22Rv1 (cell line): Measurements from ENCODE around the gene GABBR2.
"Not testable (repeated sequence)": the region's sequence is repeated elsewhere in the genome, so short reads cannot be mapped to it uniquely, and the experiment has no call there.

Experiments used
- CTCF ChIP-seq: fragments of 450-650 bp; IDR thresholded peaks from 2 replicates; pipeline ENCODE4 v1.5.1; 2017; ENCODE audit warnings: mild to moderate bottlenecking
- ZFX ChIP-seq: fragments of 450-650 bp; IDR thresholded peaks from 2 replicates; pipeline ENCODE4 v1.6.1; 2017; ENCODE audit warnings: antibody characterized with exemption, borderline replicate concordance

GRCh38 chr9:98508217-98508919 is 200.4 kb downstream of the GABBR2 start:
- TF ChIP-seq CTCF, ZFX: not testable (repeated sequence)
